ENCODE results near the gene CASK.

The CASK gene

DNA sequence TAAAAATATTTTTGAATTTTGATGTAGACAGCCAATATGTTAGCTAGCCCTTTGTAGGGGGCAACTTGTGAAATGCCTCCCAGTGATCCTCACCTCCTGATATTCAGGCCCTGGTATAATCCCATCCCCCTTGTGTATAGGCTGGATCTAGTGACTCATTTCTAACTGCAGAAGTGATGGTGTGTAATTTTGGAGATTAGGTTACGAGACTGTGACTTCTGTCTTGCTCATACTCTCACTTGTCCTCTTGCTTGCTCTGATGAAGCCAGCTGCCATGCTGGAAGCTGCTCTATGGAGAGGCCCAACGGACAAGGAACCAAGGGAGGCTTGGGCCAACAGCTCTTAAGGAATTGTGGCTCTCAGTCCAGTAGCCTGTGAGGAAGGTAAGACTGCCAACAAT is 137.7 kb downstream of the CASK start:
- no peak overlapping the region for H3K27ac ChIP-seq (replicated peaks)
- H3K4me3 ChIP-seq (replicated peaks; ENCODE audit: insufficient read depth, low read length), result no peak overlapping the region
- TF ChIP-seq, protein P1, sequence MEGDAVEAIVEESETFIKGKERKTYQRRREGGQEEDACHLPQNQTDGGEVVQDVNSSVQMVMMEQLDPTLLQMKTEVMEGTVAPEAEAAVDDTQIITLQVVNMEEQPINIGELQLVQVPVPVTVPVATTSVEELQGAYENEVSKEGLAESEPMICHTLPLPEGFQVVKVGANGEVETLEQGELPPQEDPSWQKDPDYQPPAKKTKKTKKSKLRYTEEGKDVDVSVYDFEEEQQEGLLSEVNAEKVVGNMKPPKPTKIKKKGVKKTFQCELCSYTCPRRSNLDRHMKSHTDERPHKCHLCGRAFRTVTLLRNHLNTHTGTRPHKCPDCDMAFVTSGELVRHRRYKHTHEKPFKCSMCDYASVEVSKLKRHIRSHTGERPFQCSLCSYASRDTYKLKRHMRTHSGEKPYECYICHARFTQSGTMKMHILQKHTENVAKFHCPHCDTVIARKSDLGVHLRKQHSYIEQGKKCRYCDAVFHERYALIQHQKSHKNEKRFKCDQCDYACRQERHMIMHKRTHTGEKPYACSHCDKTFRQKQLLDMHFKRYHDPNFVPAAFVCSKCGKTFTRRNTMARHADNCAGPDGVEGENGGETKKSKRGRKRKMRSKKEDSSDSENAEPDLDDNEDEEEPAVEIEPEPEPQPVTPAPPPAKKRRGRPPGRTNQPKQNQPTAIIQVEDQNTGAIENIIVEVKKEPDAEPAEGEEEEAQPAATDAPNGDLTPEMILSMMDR (IDR thresholded peaks at IDR 0.05; ENCODE audit: insufficient read depth, low read length), result no peak
- TF ChIP-seq SPI1 (IDR thresholded peaks at IDR 0.05; ENCODE audit: borderline replicate concordance, low read depth) (no peak), POLR2AphosphoS5 (IDR thresholded peaks at IDR 0.05; ENCODE audit: low read depth) (no peak), GABPA (IDR thresholded peaks at IDR 0.05; ENCODE audit: low read depth) (no peak)
- TF ChIP-seq, protein P2, sequence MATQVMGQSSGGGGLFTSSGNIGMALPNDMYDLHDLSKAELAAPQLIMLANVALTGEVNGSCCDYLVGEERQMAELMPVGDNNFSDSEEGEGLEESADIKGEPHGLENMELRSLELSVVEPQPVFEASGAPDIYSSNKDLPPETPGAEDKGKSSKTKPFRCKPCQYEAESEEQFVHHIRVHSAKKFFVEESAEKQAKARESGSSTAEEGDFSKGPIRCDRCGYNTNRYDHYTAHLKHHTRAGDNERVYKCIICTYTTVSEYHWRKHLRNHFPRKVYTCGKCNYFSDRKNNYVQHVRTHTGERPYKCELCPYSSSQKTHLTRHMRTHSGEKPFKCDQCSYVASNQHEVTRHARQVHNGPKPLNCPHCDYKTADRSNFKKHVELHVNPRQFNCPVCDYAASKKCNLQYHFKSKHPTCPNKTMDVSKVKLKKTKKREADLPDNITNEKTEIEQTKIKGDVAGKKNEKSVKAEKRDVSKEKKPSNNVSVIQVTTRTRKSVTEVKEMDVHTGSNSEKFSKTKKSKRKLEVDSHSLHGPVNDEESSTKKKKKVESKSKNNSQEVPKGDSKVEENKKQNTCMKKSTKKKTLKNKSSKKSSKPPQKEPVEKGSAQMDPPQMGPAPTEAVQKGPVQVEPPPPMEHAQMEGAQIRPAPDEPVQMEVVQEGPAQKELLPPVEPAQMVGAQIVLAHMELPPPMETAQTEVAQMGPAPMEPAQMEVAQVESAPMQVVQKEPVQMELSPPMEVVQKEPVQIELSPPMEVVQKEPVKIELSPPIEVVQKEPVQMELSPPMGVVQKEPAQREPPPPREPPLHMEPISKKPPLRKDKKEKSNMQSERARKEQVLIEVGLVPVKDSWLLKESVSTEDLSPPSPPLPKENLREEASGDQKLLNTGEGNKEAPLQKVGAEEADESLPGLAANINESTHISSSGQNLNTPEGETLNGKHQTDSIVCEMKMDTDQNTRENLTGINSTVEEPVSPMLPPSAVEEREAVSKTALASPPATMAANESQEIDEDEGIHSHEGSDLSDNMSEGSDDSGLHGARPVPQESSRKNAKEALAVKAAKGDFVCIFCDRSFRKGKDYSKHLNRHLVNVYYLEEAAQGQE (IDR thresholded peaks at IDR 0.05; ENCODE audit: insufficient replicate concordance, low read depth), result no peak
- no peak for DNase-seq (ENCODE audit: low read depth in 1 of 2, low spot score in 1 of 2)
- H3K27me3 ChIP-seq (ENCODE audit: insufficient read depth, poor library complexity, severe bottlenecking), result no peaks in the 10 kb centered on the region

DNA sequence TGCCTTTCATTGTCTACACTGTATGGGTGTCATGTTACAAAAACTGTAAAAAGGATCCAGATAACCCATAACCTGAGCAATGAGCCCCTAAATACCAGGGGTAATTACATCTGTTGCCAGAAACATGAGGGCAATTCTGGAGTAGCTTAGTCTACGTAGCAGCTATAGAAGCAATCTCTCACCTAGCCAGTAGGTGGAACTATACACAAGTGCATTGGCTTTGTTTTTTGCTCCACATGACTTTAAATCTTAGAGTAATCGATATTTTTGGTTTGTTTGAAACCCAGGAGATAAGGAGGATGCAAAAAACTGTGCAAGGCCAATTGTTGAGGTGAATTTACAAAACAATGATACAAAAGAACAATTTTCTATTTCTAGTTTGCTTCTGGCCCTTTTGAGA is 141.9 kb downstream of the CASK start:
- DNase-seq (ENCODE audit: low read depth in 1 of 2, low spot score in 1 of 2), result peak; percentile 8 to 12
- TF ChIP-seq, protein P1 (IDR thresholded peaks at IDR 0.05; ENCODE audit: insufficient read depth, low read length), result peak; percentile 45
- TF ChIP-seq, protein P2 (IDR thresholded peaks at IDR 0.05; ENCODE audit: insufficient replicate concordance, low read depth), result no peak
- Histone ChIP-seq H3K4me3 (replicated peaks; ENCODE audit: insufficient read depth, low read length) (no peak overlapping the region), H3K27ac (replicated peaks) (no peak overlapping the region), H3K27me3 (ENCODE audit: insufficient read depth, poor library complexity, severe bottlenecking) (no peaks in the 10 kb centered on the region)

DNA sequence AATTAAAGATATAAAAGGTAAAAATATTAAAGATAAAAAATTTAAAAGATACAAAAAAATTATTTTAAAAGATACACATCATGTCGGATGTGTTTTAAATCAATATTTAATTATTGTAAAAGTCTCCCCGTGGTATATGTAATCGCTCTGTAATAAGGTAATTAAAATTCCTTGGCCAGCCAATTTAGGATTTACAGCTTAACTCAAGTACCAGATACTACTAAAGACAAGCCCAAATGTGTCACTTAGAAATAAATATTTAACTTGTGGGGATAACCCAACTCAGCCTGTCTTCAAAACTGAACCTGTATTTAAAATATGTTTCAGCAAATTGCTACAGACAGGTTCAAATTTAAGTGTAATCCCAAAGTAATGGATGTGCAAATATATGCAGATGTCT is 143.4 kb downstream of the CASK start:
- no peak overlapping the region for H3K4me3 ChIP-seq (replicated peaks; ENCODE audit: insufficient read depth, low read length)
- no peak for TF ChIP-seq SPI1 (IDR thresholded peaks at IDR 0.05; ENCODE audit: borderline replicate concordance, low read depth)
- no peak for TF ChIP-seq POLR2AphosphoS5 (IDR thresholded peaks at IDR 0.05; ENCODE audit: low read depth)
- TF ChIP-seq, protein P2 (IDR thresholded peaks at IDR 0.05; ENCODE audit: insufficient replicate concordance, low read depth), result no peak
- TF ChIP-seq, protein P1 (IDR thresholded peaks at IDR 0.05; ENCODE audit: insufficient read depth, low read length), result no peak
- TF ChIP-seq GABPA (IDR thresholded peaks at IDR 0.05; ENCODE audit: low read depth), result no peak
- no peaks in the 10 kb centered on the region for H3K27me3 ChIP-seq (ENCODE audit: insufficient read depth, poor library complexity, severe bottlenecking)
- no peak for DNase-seq (ENCODE audit: low read depth in 1 of 2, low spot score in 1 of 2)
- H3K27ac ChIP-seq (replicated peaks), result no peak overlapping the region
